Measurements from ENCODE around the gene ZNF710.

- no peak for TF ChIP-seq CTCF (IDR thresholded peaks at IDR 0.05)
- no peak for TF ChIP-seq POLR2A (IDR thresholded peaks at IDR 0.05)
Measured at GRCh38 chr15:90006217-90007075, 5.3 kb downstream of the ZNF710 start.
